MCF 10A (cell line): ENCODE measurements around the gene NFATC1. TPM values are rescaled to one million over a fixed set of nuclear protein-coding genes. Genes with fewer than 3 reads are reported as not detected.

ENCODE experiments used
- BruUV-seq: library from RNA; stranded (reverse); fragments of 400-500 nt; replicated peaks from 2 replicates; lab custom pipeline; 2021; lab: Mats Ljungman, UMichigan
- CTCF ChIA-PET: fragments of 300-600 bp; sonication (Branson Sonifier 250); formaldehyde crosslinking; extraction: SDS; loops from one replicate; lab custom pipeline; 2021; ENCODE audit warnings: antibody characterized with exemption, inconsistent platforms; lab: Yijun Ruan, JAX
- POLR2A ChIA-PET: fragments of 300-600, 350-650 bp; sonication (Branson Sonifier 250); formaldehyde crosslinking; extraction: SDS; loops from one replicate; lab custom pipeline; 2020; ENCODE audit warnings: antibody characterized with exemption, inconsistent platforms; lab: Yijun Ruan, JAX
- DNase-seq: peaks from one replicate; pipeline ENCODE4 v3.0.0-alpha.2; 2018; ENCODE audit not compliant: unreplicated experiment
- H3K27ac Mint-ChIP-seq: one replicate; pipeline ENCODE4 v1.8.0; 2022; ENCODE audit warnings: mild to moderate bottlenecking, low read depth, mixed read lengths; ENCODE audit not compliant: unreplicated experiment
- H3K27me3 Mint-ChIP-seq: one replicate; pipeline ENCODE4 v1.8.0; 2022; ENCODE audit warnings: mixed read lengths; ENCODE audit not compliant: insufficient read depth, unreplicated experiment
- H3K36me3 Mint-ChIP-seq: one replicate; pipeline ENCODE4 v1.8.0; 2022; ENCODE audit warnings: mild to moderate bottlenecking, moderate library complexity, mixed read lengths; ENCODE audit not compliant: insufficient read depth, unreplicated experiment
- H3K4me1 Mint-ChIP-seq: one replicate; pipeline ENCODE4 v1.8.0; 2022; ENCODE audit warnings: mixed read lengths; ENCODE audit not compliant: insufficient read depth, unreplicated experiment
- H3K4me3 Mint-ChIP-seq: one replicate; pipeline ENCODE4 v1.8.0; 2022; ENCODE audit warnings: mild to moderate bottlenecking, moderate library complexity, mixed read lengths; ENCODE audit not compliant: unreplicated experiment
- H3K9me3 Mint-ChIP-seq: one replicate; pipeline ENCODE4 v1.8.0; 2022; ENCODE audit warnings: mixed read lengths; ENCODE audit not compliant: unreplicated experiment
- CTCF ChIP-seq: fragments of 200-600 bp; IDR thresholded peaks from one replicate; pipeline ENCODE4 v1.8.0; 2022; ENCODE audit warnings: antibody characterized with exemption, mild to moderate bottlenecking; ENCODE audit not compliant: unreplicated experiment
- intact Hi-C: fragments of 100-400 bp; cut with micrococcal nuclease; formaldehyde crosslinking; loops from 2 replicates; pipeline ENCODE4 v1.14.1; 2022
- total RNA-seq: library from RNA; stranded (reverse); gene quantifications from 2 replicates; pipeline ENCODE4 v1.2.3, GENCODE V29; 2022

Gene NFATC1
- total RNA-seq, 1 experiment from 2014 or later, result 2.0 TPM

DNA sequence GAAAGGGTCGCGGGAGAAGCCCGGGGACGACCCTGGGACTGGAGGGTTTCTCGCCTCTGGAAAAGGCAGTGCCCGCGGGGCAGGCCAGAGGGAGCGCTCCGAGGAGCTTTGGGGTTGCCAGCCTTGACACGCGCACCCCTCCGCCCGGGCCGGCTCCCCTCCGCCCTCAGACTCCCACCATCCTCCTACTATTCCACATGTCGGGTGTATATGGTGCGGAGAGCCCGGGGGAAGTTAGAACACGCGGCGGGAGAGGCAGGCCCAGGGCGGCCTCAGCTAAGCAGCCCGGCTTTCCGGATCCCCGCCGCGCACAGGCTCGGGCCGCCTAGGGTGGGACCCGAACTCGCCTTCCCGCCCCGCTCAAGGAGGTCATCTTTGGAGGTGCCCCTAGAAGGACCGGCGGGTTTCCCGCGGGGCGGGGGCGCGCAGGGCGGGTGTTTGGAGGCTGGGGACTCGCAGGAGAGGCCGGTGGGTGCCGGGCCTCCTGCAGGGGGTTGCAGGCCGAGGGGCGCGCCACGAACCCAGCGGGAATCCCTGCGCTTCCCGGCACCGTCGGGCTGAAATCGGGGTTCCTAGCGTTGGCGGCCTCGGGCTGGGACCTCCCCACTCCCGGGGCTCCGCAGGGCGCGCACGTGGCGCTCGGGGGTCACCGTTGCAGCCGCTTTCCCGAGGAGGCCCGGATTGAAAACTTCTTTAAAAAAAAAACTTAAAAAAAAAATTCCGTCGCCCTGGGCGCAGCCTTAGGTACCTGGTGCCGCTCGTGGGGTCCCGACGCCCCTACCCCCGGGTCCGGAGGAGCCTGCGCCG is 3.7 kb downstream of the NFATC1 start:
- BruUV-seq, result no TSS peak
- Mint-ChIP-seq H3K4me1 (no peaks in the 10 kb centered on the region), H3K27me3 (no peaks in the 10 kb centered on the region), H3K9me3 (no peaks in the 10 kb centered on the region), H3K36me3 (no peaks in the 10 kb centered on the region), H3K27ac (no peak overlapping the region), H3K4me3 (peak overlapping the region; percentile 18)
- ChIA-PET POLR2A (no interaction called here), CTCF (interaction anchor here (0.7 kb wide), 1 partner anchor 35 kb away, joined by 4 read pairs; no protein-coding TSS in a partner anchor)
- intact Hi-C loops, result no loop called here
- DNase-seq, result no peak
- no peak for TF ChIP-seq CTCF

DNA sequence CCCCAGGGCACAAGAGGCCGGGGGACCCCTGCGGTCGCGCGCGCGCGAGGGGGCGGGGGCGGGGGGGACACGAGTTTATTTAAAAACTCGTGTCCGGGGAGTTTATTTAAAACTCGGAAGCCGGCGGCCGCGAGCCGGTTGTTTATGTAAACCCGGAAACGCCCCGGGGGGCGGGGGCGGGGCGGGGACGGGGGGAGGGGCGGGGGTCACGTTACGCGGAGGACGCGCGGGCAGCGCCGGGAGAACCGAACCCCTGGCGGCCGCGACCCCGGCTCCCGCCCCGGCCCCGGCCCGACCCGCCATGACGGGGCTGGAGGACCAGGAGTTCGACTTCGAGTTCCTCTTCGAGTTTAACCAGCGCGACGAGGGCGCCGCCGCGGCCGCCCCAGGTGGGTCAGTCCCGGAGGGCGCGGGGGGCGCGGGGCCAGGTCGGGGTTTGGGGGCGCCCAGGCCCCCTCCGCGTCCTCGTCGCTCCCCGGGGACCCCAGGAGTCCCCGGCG is 4.4 kb downstream of the NFATC1 start:
- ChIA-PET POLR2A (no interaction called here), CTCF (no interaction called here)
- H3K27me3 Mint-ChIP-seq, result no peaks in the 10 kb centered on the region
- no peak for DNase-seq
- no peaks in the 10 kb centered on the region for H3K4me1 Mint-ChIP-seq
- H3K36me3 Mint-ChIP-seq, result no peaks in the 10 kb centered on the region
- H3K27ac Mint-ChIP-seq, result no peak overlapping the region
- H3K4me3 Mint-ChIP-seq, result no peak overlapping the region
- TF ChIP-seq CTCF, result no peak
- BruUV-seq, result no TSS peak
- no peaks in the 10 kb centered on the region for H3K9me3 Mint-ChIP-seq
- intact Hi-C loops, result no loop called here

GRCh38 chr18:79400591-79401381 is 5.1 kb downstream of the NFATC1 start:
- ChIA-PET CTCF (no interaction called here), POLR2A (no interaction called here)
- Mint-ChIP-seq H3K36me3 (no peaks in the 10 kb centered on the region), H3K4me1 (no peaks in the 10 kb centered on the region), H3K9me3 (no peaks in the 10 kb centered on the region), H3K4me3 (peak overlapping the region; percentile 60), H3K27ac (no peak overlapping the region), H3K27me3 (no peaks in the 10 kb centered on the region)
- TF ChIP-seq CTCF, result no peak
- intact Hi-C loops, result no loop called here
- no TSS peak for BruUV-seq
- DNase-seq, result no peak

DNA sequence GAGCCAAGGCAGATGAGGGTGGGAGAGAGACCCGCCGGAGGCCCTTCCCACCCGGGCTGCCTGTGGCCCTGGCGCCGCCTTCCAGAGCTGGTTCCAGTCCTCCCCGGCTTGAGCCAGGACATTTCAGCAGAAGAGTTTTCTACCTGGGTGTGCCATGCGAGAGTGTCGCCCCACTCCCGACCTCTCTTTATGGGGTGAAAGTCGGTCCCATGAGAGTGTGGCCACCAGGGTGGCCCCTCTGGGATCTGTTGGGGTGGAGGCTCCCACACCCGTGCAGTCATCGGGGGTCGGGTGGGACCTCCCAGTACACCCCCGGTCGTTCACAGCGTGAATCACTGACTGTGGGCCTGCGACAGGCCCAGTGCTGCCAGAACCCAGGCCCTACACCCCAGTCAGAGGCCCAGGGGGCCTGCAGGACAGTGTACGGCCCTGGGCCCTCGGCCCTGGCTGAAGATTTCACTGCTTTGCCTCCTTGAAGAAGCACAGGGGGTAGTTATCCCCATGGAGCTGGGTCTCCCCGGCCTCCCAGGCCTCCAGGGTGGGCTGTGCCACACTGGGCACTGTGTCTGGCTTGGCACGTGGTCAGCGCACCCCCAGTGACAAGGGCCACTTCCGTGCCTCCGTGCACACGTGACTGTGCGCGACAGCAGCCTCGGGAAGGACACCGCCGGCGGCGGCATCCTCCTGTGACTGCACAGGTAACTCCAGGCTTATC is 5.9 kb downstream of the NFATC1 start:
- CTCF ChIA-PET, result no interaction called here
- H3K4me1 Mint-ChIP-seq, result no peaks in the 10 kb centered on the region
- no peaks in the 10 kb centered on the region for H3K9me3 Mint-ChIP-seq
- TF ChIP-seq CTCF, result no peak
- H3K4me3 Mint-ChIP-seq, result peak overlapping the region; percentile 60
- intact Hi-C loops, result no loop called here
- BruUV-seq, result no TSS peak
- no peak for DNase-seq
- POLR2A ChIA-PET, result no interaction called here
- H3K27ac Mint-ChIP-seq, result no peak overlapping the region
- H3K27me3 Mint-ChIP-seq, result no peaks in the 10 kb centered on the region
- H3K36me3 Mint-ChIP-seq, result no peaks in the 10 kb centered on the region
